ENCODE data around the gene MAP2K1.

Gene MAP2K1

GRCh38 chr15:66505818-66506217 lies 119.1 kb downstream of the MAP2K1 start:
- H3K4me3 ChIP-seq (ENCODE audit: low read depth, low read length), result peak overlapping the region; percentile 80
- TF ChIP-seq CTCF (IDR thresholded peaks at IDR 0.05; ENCODE audit: low read depth, low read length, missing control alignments), result no peak
- DNase-seq (ENCODE audit: low read depth), result no peak

GRCh38 chr15:66508293-66508883 lies 121.7 kb downstream of the MAP2K1 start:
- DNase-seq (ENCODE audit: low read depth), result no peak
- no peak for TF ChIP-seq CTCF (IDR thresholded peaks at IDR 0.05; ENCODE audit: low read depth, low read length, missing control alignments)
- no peak overlapping the region for H3K4me3 ChIP-seq (ENCODE audit: low read depth, low read length)

DNA sequence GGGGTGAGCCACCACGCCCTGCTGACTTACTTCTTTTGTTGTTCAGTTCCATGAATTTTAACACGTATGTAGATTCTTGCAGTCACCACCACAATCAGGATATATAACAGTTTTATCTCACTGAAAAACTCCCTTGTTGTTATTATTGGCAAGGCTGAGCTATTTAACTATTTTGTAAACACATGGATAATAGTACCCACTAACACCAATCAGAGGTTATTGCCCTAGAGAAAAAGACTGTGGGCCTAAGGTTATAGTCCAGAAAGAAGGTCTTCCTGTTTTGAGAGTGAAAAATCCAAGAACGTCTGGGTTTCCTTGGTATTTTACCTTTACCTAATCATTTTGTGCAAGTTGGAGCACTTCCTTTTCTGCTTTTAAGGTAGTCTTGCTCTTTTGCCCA lies 127.9 kb downstream of the MAP2K1 start:
- no peak for DNase-seq (ENCODE audit: low read depth)
- no peak overlapping the region for H3K4me3 ChIP-seq (ENCODE audit: low read depth, low read length)
- no peak for TF ChIP-seq CTCF (IDR thresholded peaks at IDR 0.05; ENCODE audit: low read depth, low read length, missing control alignments)

DNA sequence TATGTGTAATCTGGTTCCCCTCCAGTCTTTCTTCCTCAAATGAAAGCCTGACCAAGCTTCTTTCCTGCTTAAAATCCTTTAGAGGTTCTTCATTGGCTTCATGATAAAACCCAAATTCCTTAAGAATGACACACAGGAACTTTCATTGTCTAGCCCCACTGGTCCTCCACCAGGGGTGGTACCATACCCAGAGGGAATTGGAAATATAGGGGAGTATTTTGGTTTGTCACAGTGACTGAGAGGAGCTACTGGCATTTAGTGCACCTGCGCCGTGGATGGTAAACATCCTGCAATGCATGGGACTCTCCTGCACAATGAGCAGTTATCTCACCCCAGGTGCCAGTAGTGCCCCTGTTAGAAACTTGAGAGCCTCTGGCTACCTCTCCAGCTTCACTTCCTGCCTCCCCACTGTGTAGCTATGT lies 129.2 kb downstream of the MAP2K1 start:
- TF ChIP-seq CTCF (IDR thresholded peaks at IDR 0.05; ENCODE audit: low read depth, low read length, missing control alignments), result no peak
- H3K4me3 ChIP-seq (ENCODE audit: low read depth, low read length), result no peak overlapping the region
- no peak for DNase-seq (ENCODE audit: low read depth)

GRCh38 chr15:66523926-66524325 lies 137.2 kb downstream of the MAP2K1 start:
- H3K4me3 ChIP-seq (ENCODE audit: low read depth, low read length), result no peak overlapping the region
- no peak for DNase-seq (ENCODE audit: low read depth)
- TF ChIP-seq CTCF (IDR thresholded peaks at IDR 0.05; ENCODE audit: low read depth, low read length, missing control alignments), result no peak

DNA sequence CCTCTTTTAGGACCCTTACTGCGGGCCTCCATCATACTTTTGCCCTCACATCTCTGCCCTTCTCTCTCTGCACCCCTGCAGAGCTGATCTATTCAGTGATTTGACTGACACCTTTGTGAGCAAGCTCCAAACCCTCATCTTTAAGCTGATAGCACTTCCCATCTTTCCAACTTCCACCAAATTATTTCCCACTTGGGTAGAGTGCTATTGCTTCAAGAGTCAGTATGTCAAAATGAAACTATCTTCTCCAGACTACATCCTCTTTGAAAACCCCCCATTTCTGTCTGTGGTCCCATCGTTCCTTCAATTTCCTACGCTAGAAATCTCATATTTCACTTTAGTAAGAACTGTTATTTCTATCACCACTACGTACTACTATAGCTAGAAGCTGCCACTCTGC lies 138.1 kb downstream of the MAP2K1 start:
- H3K4me3 ChIP-seq (ENCODE audit: low read depth, low read length), result no peak overlapping the region
- no peak for DNase-seq (ENCODE audit: low read depth)
- TF ChIP-seq CTCF (IDR thresholded peaks at IDR 0.05; ENCODE audit: low read depth, low read length, missing control alignments), result no peak

DNA sequence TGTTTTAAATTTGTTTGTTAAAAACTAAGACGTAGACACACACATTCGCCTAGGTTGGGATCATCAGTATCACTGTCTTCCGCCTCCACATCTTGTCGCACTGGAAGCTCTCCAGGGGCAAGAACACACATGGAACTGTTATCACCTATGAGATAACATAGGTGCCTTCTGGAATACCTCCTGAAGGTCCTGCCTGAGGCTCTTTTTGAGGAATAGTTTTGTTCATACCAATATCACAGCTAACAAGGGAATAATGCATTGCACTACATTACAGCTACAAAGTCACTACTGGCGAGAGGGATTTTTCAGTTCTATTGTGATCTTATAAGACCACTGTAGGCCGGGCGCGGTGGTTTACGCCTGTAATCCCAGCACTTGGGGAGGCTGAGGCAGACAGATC lies 148.3 kb downstream of the MAP2K1 start:
- no peak for TF ChIP-seq CTCF (IDR thresholded peaks at IDR 0.05; ENCODE audit: low read depth, low read length, missing control alignments)
- no peak overlapping the region for H3K4me3 ChIP-seq (ENCODE audit: low read depth, low read length)
- DNase-seq (ENCODE audit: low read depth), result no peak
